ENCODE results near the gene GET4.

Gene GET4

GRCh38 chr7:876972-877311 is 588 bp downstream of the GET4 start (continued):
- peak; percentile 89 for TF ChIP-seq ZNF398 (tag by site-specific recombination; IDR thresholded peaks at IDR 0.05)
- peak; percentile 78 for TF ChIP-seq BCL11B (tag by site-specific recombination; IDR thresholded peaks at IDR 0.05; ENCODE audit: low read depth)
- TF ChIP-seq OVOL3 (tag by site-specific recombination; IDR thresholded peaks at IDR 0.05): no peak
- no peak for TF ChIP-seq ZNF404 (tag by site-specific recombination; IDR thresholded peaks at IDR 0.05)
- peak; percentile 91; the same call in 1 of the 2 replicates for TF ChIP-seq ZNF202 (tag by site-specific recombination; IDR thresholded peaks at IDR 0.05; ENCODE audit: borderline replicate concordance)
- TF ChIP-seq ZNF221 (tag by site-specific recombination; IDR thresholded peaks at IDR 0.05; ENCODE audit: borderline replicate concordance): no peak
- no peak; the same call in 1 of the 2 replicates for TF ChIP-seq ZSCAN18 (tag by site-specific recombination; IDR thresholded peaks at IDR 0.05)
- TF ChIP-seq ZNF76 (tag by site-specific recombination; IDR thresholded peaks at IDR 0.05; ENCODE audit: borderline replicate concordance, low read depth): peak; percentile 65; the same call in 1 of the 2 replicates
- TF ChIP-seq GLIS2 (tag by site-specific recombination; IDR thresholded peaks at IDR 0.05): peak; percentile 80
- no peak for TF ChIP-seq ZNF184 (tag by site-specific recombination; IDR thresholded peaks at IDR 0.05)
- no peak for TF ChIP-seq HOXD13 (CRISPR knock-in tag; IDR thresholded peaks at IDR 0.05; ENCODE audit: borderline replicate concordance)
- 0 out of 2 replicates have a peak, but pooled peaks have one; percentile 26 for TF ChIP-seq ZFP69B (tag by site-specific recombination; IDR thresholded peaks at IDR 0.05)
- no peak for TF ChIP-seq ZNF701 (tag by site-specific recombination; IDR thresholded peaks at IDR 0.05)
- TF ChIP-seq ZBTB8A (tag by site-specific recombination; IDR thresholded peaks at IDR 0.05): peak; percentile 92
- TF ChIP-seq MZF1 (tag by site-specific recombination; IDR thresholded peaks at IDR 0.05; ENCODE audit: borderline replicate concordance): no peak; the same call in 1 of the 2 replicates
- no peak for TF ChIP-seq YY1 (tag by site-specific recombination; IDR thresholded peaks at IDR 0.05)
- no peak for TF ChIP-seq ZNF549 (tag by site-specific recombination; IDR thresholded peaks at IDR 0.05)
- TF ChIP-seq PBX3 (CRISPR knock-in tag; IDR thresholded peaks at IDR 0.05): no peak
- no peak for TF ChIP-seq PRDM6 (tag by site-specific recombination; IDR thresholded peaks at IDR 0.05)
- 0 out of 2 replicates have a peak, but pooled peaks have one; percentile 26 for TF ChIP-seq ZNF146 (tag by site-specific recombination; IDR thresholded peaks at IDR 0.05)
- TF ChIP-seq ZNF280D (tag by site-specific recombination; IDR thresholded peaks at IDR 0.05): no peak
- no peak for TF ChIP-seq ZNF791 (tag by site-specific recombination; IDR thresholded peaks at IDR 0.05)
- no peak for TF ChIP-seq ZNF391 (tag by site-specific recombination; IDR thresholded peaks at IDR 0.05; ENCODE audit: borderline replicate concordance, low read depth)
- TF ChIP-seq MEIS1 (CRISPR knock-in tag; IDR thresholded peaks at IDR 0.05; ENCODE audit: borderline replicate concordance): no peak
- TF ChIP-seq KLF7 (tag by site-specific recombination; IDR thresholded peaks at IDR 0.05; ENCODE audit: borderline replicate concordance): 0 out of 2 replicates have a peak, but pooled peaks have one; percentile 29
- TF ChIP-seq ZNF112 (tag by site-specific recombination; IDR thresholded peaks at IDR 0.05): no peak
- TF ChIP-seq ZNF426 (tag by site-specific recombination; IDR thresholded peaks at IDR 0.05): no peak
- TF ChIP-seq BCL11A (tag by site-specific recombination; IDR thresholded peaks at IDR 0.05; ENCODE audit: low read depth): peak; percentile 55
- no peak for TF ChIP-seq ZNF37A (tag by site-specific recombination; IDR thresholded peaks at IDR 0.05)
- no peak for TF ChIP-seq ZNF747 (tag by site-specific recombination; IDR thresholded peaks at IDR 0.05)
- TF ChIP-seq ZBTB1 (tag by site-specific recombination; IDR thresholded peaks at IDR 0.05): no peak
- TF ChIP-seq SCRT1 (tag by site-specific recombination; IDR thresholded peaks at IDR 0.05; ENCODE audit: borderline replicate concordance): peak; percentile 56
- TF ChIP-seq ZNF23 (tag by site-specific recombination; IDR thresholded peaks at IDR 0.05; ENCODE audit: borderline replicate concordance): no peak
